GM19043 (cell line): ENCODE measurements around the gene TENM3.
"Not testable (repeated sequence)": the region's sequence is repeated elsewhere in the genome, so short reads cannot be mapped to it uniquely, and the experiment has no call there.

Source experiments
- ATAC-seq: cut with Tn5 transposase; IDR thresholded peaks from one replicate; pipeline ENCODE4 v1.9.1; 2021; ENCODE audit warnings: low read depth; ENCODE audit not compliant: unreplicated experiment

Gene TENM3

GRCh38 chr4:182225257-182225852 lies 17.8 kb upstream of the TENM3 start:
- no peak for ATAC-seq

- ATAC-seq = no peak
These were observed 15.6 kb upstream of the TENM3 start for GRCh38 chr4:182227611-182228010.

GRCh38 chr4:182228991-182229577 lies 14.1 kb upstream of the TENM3 start:
- ATAC-seq = no peak

GRCh38 chr4:182230256-182230655 lies 12.9 kb upstream of the TENM3 start:
- ATAC-seq = no peak

GRCh38 chr4:182231080-182231479 lies 12.1 kb upstream of the TENM3 start:
- no peak for ATAC-seq

- ATAC-seq = no peak
These were observed 11.7 kb upstream of the TENM3 start for GRCh38 chr4:182231496-182231895.

- ATAC-seq = no peak
These were observed 9.7 kb upstream of the TENM3 start for GRCh38 chr4:182233310-182234090.

GRCh38 chr4:182235021-182235795 lies 8.0 kb upstream of the TENM3 start:
- ATAC-seq = no peak

- ATAC-seq = no peak
These were observed 7.0 kb upstream of the TENM3 start for GRCh38 chr4:182236186-182236585.

GRCh38 chr4:182237010-182237409 lies 6.2 kb upstream of the TENM3 start:
- not testable (repeated sequence) for ATAC-seq

GRCh38 chr4:182238355-182238931 lies 4.8 kb upstream of the TENM3 start:
- ATAC-seq = no peak

- no peak for ATAC-seq
These were observed 2.8 kb upstream of the TENM3 start for GRCh38 chr4:182240161-182241130.

GRCh38 chr4:182242260-182242659 lies 942 bp upstream of the TENM3 start:
- ATAC-seq = not testable (repeated sequence)

GRCh38 chr4:182242787-182243186 lies 415 bp upstream of the TENM3 start:
- ATAC-seq = no peak

- ATAC-seq = no peak
These were observed 1.8 kb downstream of the TENM3 start for GRCh38 chr4:182245041-182245440.

- ATAC-seq = no peak
These were observed 2.5 kb downstream of the TENM3 start for GRCh38 chr4:182245541-182246215.

GRCh38 chr4:182246401-182247205 lies 3.4 kb downstream of the TENM3 start:
- no peak for ATAC-seq

- no peak for ATAC-seq
These were observed 5.1 kb downstream of the TENM3 start for GRCh38 chr4:182248295-182248694.
